Spleen (tissue), 11 donors: ENCODE results near the gene PPP2R2D. TPM values are rescaled to one million over a fixed set of nuclear protein-coding genes. Genes with fewer than 3 reads are reported as not detected.

Experiments
- DNase-seq: peaks from one replicate; pipeline ENCODE4 v3.0.0-alpha.2; 2020
- H3K27ac ChIP-seq, 8 donors: fragments of 200-600 bp; sonication (generic) in 7 of 8; 1 replicate in 4 of 8; 2 replicates in 4 of 8; pipeline versions ENCODE4 v1.5.0 to v1.8.0; 2016 to 2021; ENCODE audit warnings: inconsistent platforms in 4 of 8, mild to moderate bottlenecking in 4 of 8, moderate library complexity in 1 of 8
- H3K27me3 ChIP-seq, 7 donors: fragments of 200-600 bp; sonication (generic) in 6 of 7; replicated peaks in 1 of 7; 1 replicate in 4 of 7; 2 replicates in 3 of 7; pipeline versions ENCODE4 v1.5.0 to v1.8.0; 2016 to 2021; ENCODE audit warnings: inconsistent platforms in 3 of 7, mild to moderate bottlenecking in 1 of 7
- H3K36me3 ChIP-seq, 6 donors: fragments of 200-600 bp; sonication (generic) in 5 of 6; 1 replicate in 4 of 6; 2 replicates in 2 of 6; pipeline versions ENCODE4 v1.5.0 to v1.8.0; 2016 to 2021; ENCODE audit warnings: inconsistent platforms in 2 of 6
- H3K4me1 ChIP-seq, 6 donors: fragments of 200-600 bp; sonication (generic) in 5 of 6; 1 replicate in 3 of 6; 2 replicates in 3 of 6; pipeline versions ENCODE4 v1.5.0 to v1.8.0; 2016 to 2021; ENCODE audit warnings: inconsistent platforms in 3 of 6
- H3K4me3 ChIP-seq, 8 donors: fragments of 200-600 bp; sonication (generic) in 7 of 8; 1 replicate in 4 of 8; 2 replicates in 4 of 8; pipeline versions ENCODE4 v1.5.0 to v1.8.0; 2016 to 2021; ENCODE audit warnings: inconsistent platforms in 4 of 8, mild to moderate bottlenecking in 4 of 8, moderate library complexity in 2 of 8
- H3K9me3 ChIP-seq, 8 donors: fragments of 200-600 bp; sonication (generic) in 7 of 8; 1 replicate in 4 of 8; 2 replicates in 4 of 8; pipeline versions ENCODE4 v1.5.0 to v1.8.0; 2016 to 2021; ENCODE audit warnings: inconsistent platforms in 4 of 8
- POLR2A ChIP-seq, 3 donors: fragments of 450-650 bp; IDR thresholded peaks; one replicate each; pipeline ENCODE4 v1.5.1; 2017; ENCODE audit warnings: antibody characterized with exemption in 3 of 3, mild to moderate bottlenecking in 1 of 3
- POLR2AphosphoS5 ChIP-seq, 3 donors: sonication (generic); formaldehyde crosslinking; IDR thresholded peaks; one replicate each; pipeline ENCODE4 v1.5.1; 2017; ENCODE audit warnings: antibody characterized with exemption in 3 of 3
- WGBS, 5 donors: extraction: QIAGEN DNeasy Blood & Tissue Kit in 3 of 5; methylation state at CpG; one replicate each; pipeline versions ENCODE4 v1.1.5 to v1.1.7; 2013 to 2018; 5-methylcytosine and 5-hydroxymethylcytosine counted together
- intact Hi-C: fragments of 100-400 bp; cut with DNase I; formaldehyde crosslinking; loops from one replicate; pipeline ENCODE4 v1.15.0; 2023; ENCODE audit warnings: low total_unique reads
- polyA plus RNA-seq, 3 donors: library from polyadenylated mRNA; stranded (reverse); fragments of 200-250 nt; gene quantifications; one replicate each; pipeline ENCODE4 v1.2.1, GENCODE V29; 2013
- total RNA-seq, 7 donors: library from RNA; depleted of rRNA in 3 of 7; stranded (reverse); fragments of >200 nt in 3 of 7; fragmentation: NEBNext Ultra II Directional in 4 of 7; extraction: Animal tissue kit (Norgen Biotek cat#: 25700) in 4 of 7; gene quantifications; one replicate each; pipeline versions ENCODE4 v1.1.0 to v1.2.1, GENCODE V29; 2016 to 2021
- TF ChIP-seq, protein P1 (sequence below), 11 experiments: fragments of 200-600 bp in 7 of 11; fragments of 450-650 bp in 4 of 11; sonication (generic) in 4 of 11; IDR thresholded peaks in 8 of 11; conservative IDR thresholded peaks in 3 of 11; 1 replicate in 7 of 11; 2 replicates in 4 of 11; pipeline versions ENCODE4 v1.4.0 to v1.8.0; 2016 to 2021; ENCODE audit warnings: antibody characterized with exemption in 11 of 11, inconsistent platforms in 4 of 11, mild to moderate bottlenecking in 1 of 11
- donor health status: healthy with polysubstance abuse.
- donor health status: DM: no; HTN: no; CAD: no; lungs with moderate emphysema.
- donor health status: DM: no; HTN: no; CAD: no.
- donor health status: Bipolar disorder and iron deficiency.
- donor health status: healthy.
- donor health status: DM: no; HTN: no; CAD: no.
- donor health status: DM: yes; HTN: yes; CAD: no.

Gene PPP2R2D
- total and polyA plus RNA-seq, 10 donors = 15.6 to 41.2 (median 32.0) TPM

DNA sequence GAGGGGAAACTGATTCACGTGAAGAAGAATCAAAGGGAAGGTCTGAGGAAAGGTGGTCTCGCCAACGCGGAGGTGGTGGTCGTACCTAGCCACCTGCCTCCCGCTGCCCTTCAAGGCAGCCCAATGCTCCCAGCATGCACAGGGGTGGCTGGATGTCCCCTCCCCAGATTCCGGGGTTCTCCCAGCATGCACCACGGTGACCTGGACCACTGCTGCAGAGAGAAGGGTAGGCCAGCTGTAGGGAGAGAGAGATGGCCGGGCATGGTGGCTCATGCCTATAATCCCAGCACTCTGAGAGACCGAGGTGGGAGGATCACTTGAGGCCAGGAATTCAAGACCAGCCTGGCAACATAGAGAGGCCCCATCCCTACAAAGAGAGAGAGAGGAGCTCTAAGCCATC lies 32.4 kb upstream of the PPP2R2D start:
- WGBS, 5 donors = 72 to 95% (median 89%) methylated on average over 10 of the region's 10 CpGs
- no peaks in the 10 kb centered on the region for H3K4me1 ChIP-seq
- peaks cover 0 to 19% (median 0%) of the 10 kb centered on the region in 7 donors for H3K27me3 ChIP-seq
- no peak overlapping the region for H3K4me3 ChIP-seq
- no peaks in the 10 kb centered on the region for H3K9me3 ChIP-seq
- TF ChIP-seq, protein P1, sequence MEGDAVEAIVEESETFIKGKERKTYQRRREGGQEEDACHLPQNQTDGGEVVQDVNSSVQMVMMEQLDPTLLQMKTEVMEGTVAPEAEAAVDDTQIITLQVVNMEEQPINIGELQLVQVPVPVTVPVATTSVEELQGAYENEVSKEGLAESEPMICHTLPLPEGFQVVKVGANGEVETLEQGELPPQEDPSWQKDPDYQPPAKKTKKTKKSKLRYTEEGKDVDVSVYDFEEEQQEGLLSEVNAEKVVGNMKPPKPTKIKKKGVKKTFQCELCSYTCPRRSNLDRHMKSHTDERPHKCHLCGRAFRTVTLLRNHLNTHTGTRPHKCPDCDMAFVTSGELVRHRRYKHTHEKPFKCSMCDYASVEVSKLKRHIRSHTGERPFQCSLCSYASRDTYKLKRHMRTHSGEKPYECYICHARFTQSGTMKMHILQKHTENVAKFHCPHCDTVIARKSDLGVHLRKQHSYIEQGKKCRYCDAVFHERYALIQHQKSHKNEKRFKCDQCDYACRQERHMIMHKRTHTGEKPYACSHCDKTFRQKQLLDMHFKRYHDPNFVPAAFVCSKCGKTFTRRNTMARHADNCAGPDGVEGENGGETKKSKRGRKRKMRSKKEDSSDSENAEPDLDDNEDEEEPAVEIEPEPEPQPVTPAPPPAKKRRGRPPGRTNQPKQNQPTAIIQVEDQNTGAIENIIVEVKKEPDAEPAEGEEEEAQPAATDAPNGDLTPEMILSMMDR (IDR thresholded peaks at IDR 0.05 in 8 of 11, conservative IDR thresholded peaks at IDR 0.05 in 3 of 11) = no peak
- no peak for TF ChIP-seq POLR2AphosphoS5 (IDR thresholded peaks at IDR 0.05)
- TF ChIP-seq POLR2A (IDR thresholded peaks at IDR 0.05) = no peak
- peak; percentile 52 for DNase-seq
- no peaks in the 10 kb centered on the region for H3K36me3 ChIP-seq
- intact Hi-C loops = no loop called here
- H3K27ac ChIP-seq = no peak overlapping the region

DNA sequence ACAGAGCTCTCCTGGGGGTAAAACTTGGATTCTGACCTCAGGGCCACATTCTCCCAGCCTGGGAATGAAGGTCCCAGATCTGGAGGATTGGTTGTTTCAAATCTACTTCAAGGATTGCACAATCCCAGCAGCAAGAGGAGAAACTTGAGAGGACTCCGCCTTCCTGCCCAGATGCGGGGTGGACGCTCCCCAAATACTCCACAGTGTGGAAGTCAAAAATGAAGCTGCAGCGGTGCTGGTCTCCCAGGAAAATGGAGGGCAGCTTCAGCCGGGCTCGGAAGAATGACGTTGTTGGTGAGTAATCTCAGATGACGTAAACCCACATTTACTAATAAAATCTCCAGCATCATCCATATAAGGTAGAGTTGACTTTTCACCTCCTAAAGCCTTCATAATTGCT lies 31.5 kb upstream of the PPP2R2D start:
- intact Hi-C loops = no loop called here
- H3K27ac ChIP-seq = no peak overlapping the region
- no peaks in the 10 kb centered on the region for H3K36me3 ChIP-seq
- H3K9me3 ChIP-seq = no peaks in the 10 kb centered on the region
- peak; percentile 17 for DNase-seq
- peaks cover 0 to 28% (median 0%) of the 10 kb centered on the region in 7 donors for H3K27me3 ChIP-seq
- no peak for TF ChIP-seq POLR2AphosphoS5 (IDR thresholded peaks at IDR 0.05)
- no peak for TF ChIP-seq POLR2A (IDR thresholded peaks at IDR 0.05)
- TF ChIP-seq, protein P1 (IDR thresholded peaks at IDR 0.05 in 8 of 11, conservative IDR thresholded peaks at IDR 0.05 in 3 of 11) = no peak
- H3K4me1 ChIP-seq = no peaks in the 10 kb centered on the region
- 89 to 98% (median 95%) methylated on average over 8 of the region's 8 CpGs for WGBS, 5 donors
- no peak overlapping the region for H3K4me3 ChIP-seq

DNA sequence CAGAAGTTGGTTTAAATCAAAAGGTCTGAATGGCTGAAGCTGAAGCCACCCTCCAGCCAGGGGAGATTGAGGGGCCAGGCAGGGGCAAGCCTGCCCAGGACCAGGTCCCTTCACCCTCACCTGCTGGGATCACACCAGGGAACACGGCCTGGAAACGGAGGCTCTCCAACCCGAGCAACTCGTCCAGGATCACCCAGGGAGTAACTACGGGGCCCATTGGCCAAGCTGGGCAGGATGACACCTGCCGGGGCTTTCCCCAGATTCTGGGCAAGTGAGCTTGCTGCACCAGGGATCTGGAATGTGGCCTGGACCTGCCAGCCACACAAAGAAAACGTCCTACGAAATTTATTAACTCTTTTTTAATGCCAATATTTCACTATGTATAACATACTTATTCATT lies 30.4 kb upstream of the PPP2R2D start:
- DNase-seq = peak; percentile 51
- Histone ChIP-seq H3K27me3 (peaks cover 0 to 34% (median 8%) of the 10 kb centered on the region in 7 donors), H3K36me3 (no peaks in the 10 kb centered on the region), H3K27ac (no peak overlapping the region), H3K4me3 (no peak overlapping the region), H3K9me3 (no peaks in the 10 kb centered on the region), H3K4me1 (peaks cover 0 to 9% (median 6%) of the 10 kb centered on the region in 6 donors)
- WGBS, 5 donors = 75 to 87% (median 85%) methylated on average over 8 of the region's 8 CpGs
- intact Hi-C loops = loop anchor here (10.0 kb wide), 1 partner anchor 1676 kb away; no protein-coding TSS in a partner anchor
- TF ChIP-seq POLR2AphosphoS5 (IDR thresholded peaks at IDR 0.05) = no peak
- TF ChIP-seq POLR2A (IDR thresholded peaks at IDR 0.05) = no peak
- TF ChIP-seq, protein P1 (IDR thresholded peaks at IDR 0.05 in 8 of 11, conservative IDR thresholded peaks at IDR 0.05 in 3 of 11) = no peak

DNA sequence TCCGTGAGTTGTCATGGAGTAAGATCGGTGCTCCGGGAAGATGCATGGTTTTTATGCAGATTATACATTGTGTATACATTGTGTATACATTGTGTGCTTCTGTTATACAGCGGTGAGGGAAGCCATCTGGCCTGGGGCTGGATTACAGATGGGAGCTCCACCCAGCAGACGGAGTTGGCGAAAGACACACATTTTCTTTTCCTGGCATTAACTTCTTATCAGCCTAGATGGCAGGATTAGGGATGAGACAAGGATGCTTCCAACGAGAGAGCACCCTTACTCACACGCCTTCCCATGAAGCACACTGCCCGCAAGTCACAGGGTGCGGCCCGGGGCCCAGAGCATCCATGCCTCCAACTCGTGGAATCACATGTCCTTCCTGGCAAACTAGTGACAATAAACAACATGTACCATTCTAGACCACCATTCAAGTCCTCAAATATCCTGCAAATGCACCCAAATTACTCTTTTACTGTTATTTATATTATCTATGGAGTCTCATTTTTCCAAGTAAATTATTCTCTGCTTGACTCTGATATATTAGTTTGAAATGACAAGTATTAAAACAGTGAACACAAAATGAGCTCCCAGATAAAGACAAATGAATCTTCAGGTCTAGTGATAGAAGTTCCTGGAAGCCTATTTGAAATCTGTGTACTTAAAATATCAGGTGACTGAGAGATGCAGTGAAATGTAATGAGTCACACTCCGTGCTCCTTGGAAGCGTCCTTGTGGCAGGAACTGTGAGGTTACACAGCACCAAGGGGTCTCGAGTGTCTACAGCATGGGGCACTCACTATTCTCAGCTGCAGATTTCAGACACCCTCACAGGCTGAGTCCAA lies 29.8 kb upstream of the PPP2R2D start:
- intact Hi-C loops = loop anchor here (10.0 kb wide), 1 partner anchor 1676 kb away; no protein-coding TSS in a partner anchor
- Histone ChIP-seq H3K36me3 (no peaks in the 10 kb centered on the region), H3K4me3 (no peak overlapping the region), H3K27me3 (peaks cover 0 to 40% (median 11%) of the 10 kb centered on the region in 7 donors), H3K27ac (no peak overlapping the region), H3K4me1 (peaks cover 0 to 9% (median 6%) of the 10 kb centered on the region in 6 donors), H3K9me3 (no peaks in the 10 kb centered on the region)
- DNase-seq = peak; percentile 48
- 80 to 88% (median 85%) methylated on average over 15 of the region's 15 CpGs for WGBS, 5 donors
- no peak for TF ChIP-seq POLR2AphosphoS5 (IDR thresholded peaks at IDR 0.05)
- no peak for TF ChIP-seq POLR2A (IDR thresholded peaks at IDR 0.05)
- TF ChIP-seq, protein P1 (IDR thresholded peaks at IDR 0.05 in 8 of 11, conservative IDR thresholded peaks at IDR 0.05 in 3 of 11) = no peak
